ENCODE measurements around the gene IFI6. TPM values are rescaled to one million over a fixed set of nuclear protein-coding genes. Genes with fewer than 3 reads are reported as not detected.
"Not testable (repeated sequence)": the region's sequence is repeated elsewhere in the genome, so short reads cannot be mapped to it uniquely, and the experiment has no call there.

The IFI6 gene
- polyA plus RNA-seq, 1 donor from 2014 or later, result 68.2 TPM

GRCh38 chr1:27633640-27634176 lies 38.3 kb downstream of the IFI6 start:
- Mint-ChIP-seq H3K36me3 (no peaks in the 10 kb centered on the region), H3K27me3 (no peaks in the 10 kb centered on the region), H3K4me1 (peaks cover 52 to 59% (median 57%) of the 10 kb centered on the region in 3 donors), H3K9me3 (no peaks in the 10 kb centered on the region), H3K4me3 (peak overlapping the region; percentile 70 to 90 (median 80)), H3K27ac (peak overlapping the region; percentile 53 to 94 (median 88))

- Mint-ChIP-seq H3K36me3 (no peaks in the 10 kb centered on the region), H3K27me3 (no peaks in the 10 kb centered on the region), H3K9me3 (no peaks in the 10 kb centered on the region), H3K4me1 (peaks cover 54 to 63% (median 60%) of the 10 kb centered on the region in 3 donors), H3K27ac (peak overlapping the region in 2 of 3 donors; percentile 88 to 94), H3K4me3 (peak overlapping the region; percentile 70 to 90 (median 80))
These were observed 38.7 kb downstream of the IFI6 start for GRCh38 chr1:27633298-27633610.

GRCh38 chr1:27632387-27633297 lies 39.4 kb downstream of the IFI6 start:
- Mint-ChIP-seq H3K4me3 (peak overlapping the region; percentile 70 to 90 (median 80)), H3K9me3 (no peaks in the 10 kb centered on the region), H3K36me3 (no peaks in the 10 kb centered on the region), H3K4me1 (peaks cover 49 to 63% (median 57%) of the 10 kb centered on the region in 3 donors), H3K27me3 (no peaks in the 10 kb centered on the region), H3K27ac (peak overlapping the region; percentile 44 to 94 (median 81))

GRCh38 chr1:27630859-27631491 lies 41.0 kb downstream of the IFI6 start:
- H3K27ac Mint-ChIP-seq, result peak overlapping the region; percentile 37 to 95 (median 94)
- H3K4me1 Mint-ChIP-seq, result peaks cover 52 to 68% (median 62%) of the 10 kb centered on the region in 3 donors
- no peaks in the 10 kb centered on the region for H3K27me3 Mint-ChIP-seq
- H3K36me3 Mint-ChIP-seq, result no peaks in the 10 kb centered on the region
- H3K9me3 Mint-ChIP-seq, result no peaks in the 10 kb centered on the region
- H3K4me3 Mint-ChIP-seq, result peak overlapping the region; percentile 34 to 90 (median 59)

GRCh38 chr1:27628712-27629111 lies 43.3 kb downstream of the IFI6 start:
- Mint-ChIP-seq H3K27me3 (no peaks in the 10 kb centered on the region), H3K4me3 (peak overlapping the region in 2 of 4 donors; percentile 18 to 47), H3K36me3 (no peaks in the 10 kb centered on the region), H3K27ac (peak overlapping the region; percentile 7 to 94 (median 24)), H3K4me1 (peaks cover 49 to 63% (median 62%) of the 10 kb centered on the region in 3 donors), H3K9me3 (no peaks in the 10 kb centered on the region)

GRCh38 chr1:27627733-27628132 lies 44.3 kb downstream of the IFI6 start:
- H3K27me3 Mint-ChIP-seq, H3K27ac Mint-ChIP-seq, H3K4me3 Mint-ChIP-seq, H3K36me3 Mint-ChIP-seq, H3K9me3 Mint-ChIP-seq: not testable (repeated sequence)
- peaks cover 42 to 54% (median 53%) of the 10 kb centered on the region in 3 donors for H3K4me1 Mint-ChIP-seq

- Mint-ChIP-seq H3K27ac (peak overlapping the region in 2 of 3 donors; percentile 70 to 94), H3K4me1 (peaks cover 37 to 49% (median 46%) of the 10 kb centered on the region in 3 donors), H3K4me3 (peak overlapping the region in 2 of 4 donors; percentile 36 to 47)
These were observed 44.9 kb downstream of the IFI6 start for GRCh38 chr1:27627061-27627460.

GRCh38 chr1:27626031-27626935 lies 45.7 kb downstream of the IFI6 start:
- no peaks in the 10 kb centered on the region for H3K27me3 Mint-ChIP-seq
- H3K36me3 Mint-ChIP-seq, result no peaks in the 10 kb centered on the region
- peak overlapping the region in 2 of 3 donors; percentile 70 to 94 for H3K27ac Mint-ChIP-seq
- peak overlapping the region in 1 of 4 donors; percentile 94 for H3K4me3 Mint-ChIP-seq
- no peaks in the 10 kb centered on the region for H3K9me3 Mint-ChIP-seq
- peaks cover 29 to 41% (median 39%) of the 10 kb centered on the region in 3 donors for H3K4me1 Mint-ChIP-seq

More at GRCh38 chr1:27627061-27627460, 44.9 kb downstream of the IFI6 start:
- Mint-ChIP-seq H3K9me3 (no peaks in the 10 kb centered on the region), H3K27me3 (no peaks in the 10 kb centered on the region), H3K36me3 (no peaks in the 10 kb centered on the region)

GRCh38 chr1:27624467-27625178 lies 47.4 kb downstream of the IFI6 start:
- no peaks in the 10 kb centered on the region for H3K36me3 Mint-ChIP-seq
- H3K27me3 Mint-ChIP-seq, result no peaks in the 10 kb centered on the region
- no peaks in the 10 kb centered on the region for H3K9me3 Mint-ChIP-seq
- no peak overlapping the region for H3K27ac Mint-ChIP-seq
- no peak overlapping the region for H3K4me3 Mint-ChIP-seq
- peaks cover 17 to 30% (median 30%) of the 10 kb centered on the region in 3 donors for H3K4me1 Mint-ChIP-seq

- no peaks in the 10 kb centered on the region for H3K9me3 Mint-ChIP-seq
- H3K4me1 Mint-ChIP-seq, result peaks cover 16 to 23% (median 20%) of the 10 kb centered on the region in 3 donors
- H3K27me3 Mint-ChIP-seq, result no peaks in the 10 kb centered on the region
- H3K36me3 Mint-ChIP-seq, result no peaks in the 10 kb centered on the region
- peak overlapping the region in 1 of 4 donors; percentile 84 for H3K4me3 Mint-ChIP-seq
- no peak overlapping the region for H3K27ac Mint-ChIP-seq
These were observed 48.4 kb downstream of the IFI6 start for GRCh38 chr1:27623327-27624212.

GRCh38 chr1:27622828-27623227 lies 49.2 kb downstream of the IFI6 start:
- H3K27ac Mint-ChIP-seq, result no peak overlapping the region
- no peaks in the 10 kb centered on the region for H3K9me3 Mint-ChIP-seq
- H3K36me3 Mint-ChIP-seq, result no peaks in the 10 kb centered on the region
- H3K4me3 Mint-ChIP-seq, result peak overlapping the region in 1 of 4 donors; percentile 84
- H3K27me3 Mint-ChIP-seq, result no peaks in the 10 kb centered on the region
- peaks cover 16 to 27% (median 26%) of the 10 kb centered on the region in 3 donors for H3K4me1 Mint-ChIP-seq

- peaks cover 2% of the 10 kb centered on the region for H3K36me3 Mint-ChIP-seq
- no peaks in the 10 kb centered on the region for H3K27me3 Mint-ChIP-seq
- H3K4me3 Mint-ChIP-seq, result no peak overlapping the region
- H3K4me1 Mint-ChIP-seq, result peaks cover 12 to 23% (median 21%) of the 10 kb centered on the region in 3 donors
- no peak overlapping the region for H3K27ac Mint-ChIP-seq
- no peaks in the 10 kb centered on the region for H3K9me3 Mint-ChIP-seq
These were observed 50.7 kb downstream of the IFI6 start for GRCh38 chr1:27621051-27621920.

Data from IgD-negative memory B cell (primary cell).